ENCODE measurements around the gene LRCH3.

Gene LRCH3

DNA sequence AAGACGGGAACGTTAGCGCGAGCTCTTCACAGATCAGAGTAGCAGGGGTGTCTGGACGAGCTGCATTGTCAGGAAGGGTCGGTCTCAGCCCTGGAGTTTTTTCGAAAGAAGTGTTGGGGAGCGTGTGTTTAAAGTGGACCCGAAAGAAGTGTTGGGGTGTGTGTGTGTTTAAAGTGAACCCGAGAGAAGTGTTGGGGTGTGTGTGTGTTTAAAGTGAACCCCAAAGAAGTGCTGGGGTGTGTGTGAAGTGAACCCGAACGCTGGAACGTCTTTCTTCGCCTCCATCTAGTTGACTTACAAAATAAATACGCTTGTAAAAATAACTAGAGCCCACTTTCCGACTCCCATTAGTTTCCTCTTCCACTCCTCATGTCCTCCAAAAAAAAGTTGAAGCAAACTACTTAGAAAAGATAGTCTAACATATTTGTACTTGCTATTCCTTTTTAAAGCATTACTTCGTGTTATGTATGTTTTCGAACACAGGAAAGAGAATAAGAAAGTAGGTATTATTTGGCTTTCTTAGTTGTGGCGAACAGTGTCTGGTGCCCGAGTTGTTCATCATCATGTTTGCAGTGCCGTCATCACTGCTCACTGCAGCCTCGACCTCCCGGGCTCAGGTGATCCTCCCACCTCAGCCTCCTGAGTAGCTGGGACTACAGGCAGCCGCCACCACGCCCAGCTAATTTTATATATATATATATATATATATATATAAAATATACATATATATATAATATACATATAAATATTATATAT lies 1.0 kb downstream of the LRCH3 start:
- peak in 1 of 2 donors; percentile 18 for DNase-seq (ENCODE audit: low read depth in 2 of 2)

- DNase-seq (ENCODE audit: low read depth in 2 of 2) = no peak
These were observed 2.2 kb downstream of the LRCH3 start for GRCh38 chr3:197793247-197793646.

- no peak for DNase-seq (ENCODE audit: low read depth in 2 of 2)
These were observed 3.1 kb downstream of the LRCH3 start for GRCh38 chr3:197794115-197794514.

- DNase-seq (ENCODE audit: low read depth in 2 of 2) = no peak
These were observed 4.1 kb downstream of the LRCH3 start for GRCh38 chr3:197795200-197795599.

GRCh38 chr3:197796087-197796486 lies 5.0 kb downstream of the LRCH3 start:
- no peak for DNase-seq (ENCODE audit: low read depth in 2 of 2)

- no peak for DNase-seq (ENCODE audit: low read depth in 2 of 2)
These were observed 7.8 kb downstream of the LRCH3 start for GRCh38 chr3:197798863-197799262.

- no peak for DNase-seq (ENCODE audit: low read depth in 2 of 2)
These were observed 9.3 kb downstream of the LRCH3 start for GRCh38 chr3:197800379-197800778.

GRCh38 chr3:197801891-197802778 lies 11.1 kb downstream of the LRCH3 start:
- no peak for DNase-seq (ENCODE audit: low read depth in 2 of 2)

GRCh38 chr3:197802779-197803459 lies 11.9 kb downstream of the LRCH3 start:
- DNase-seq (ENCODE audit: low read depth in 2 of 2) = no peak

DNA sequence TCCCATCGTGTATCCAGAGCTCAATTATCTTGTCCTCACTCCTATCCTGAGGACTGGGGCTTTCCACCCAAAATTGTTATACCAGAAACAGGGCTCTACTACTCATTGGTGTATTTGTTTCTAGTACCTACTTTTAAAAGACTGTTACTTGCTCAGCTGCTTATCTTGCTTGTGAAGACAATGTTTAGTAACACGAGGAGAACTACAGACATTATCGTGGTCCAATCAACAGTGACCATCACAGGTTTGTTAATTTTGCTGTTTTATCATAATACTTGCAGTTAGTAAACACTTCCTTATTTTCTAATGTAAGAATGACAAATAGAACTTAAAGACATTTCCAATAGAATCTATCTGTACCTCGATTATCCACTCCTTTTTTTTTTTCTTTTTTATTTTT lies 13.5 kb downstream of the LRCH3 start:
- no peak for DNase-seq (ENCODE audit: low read depth in 2 of 2)

DNA sequence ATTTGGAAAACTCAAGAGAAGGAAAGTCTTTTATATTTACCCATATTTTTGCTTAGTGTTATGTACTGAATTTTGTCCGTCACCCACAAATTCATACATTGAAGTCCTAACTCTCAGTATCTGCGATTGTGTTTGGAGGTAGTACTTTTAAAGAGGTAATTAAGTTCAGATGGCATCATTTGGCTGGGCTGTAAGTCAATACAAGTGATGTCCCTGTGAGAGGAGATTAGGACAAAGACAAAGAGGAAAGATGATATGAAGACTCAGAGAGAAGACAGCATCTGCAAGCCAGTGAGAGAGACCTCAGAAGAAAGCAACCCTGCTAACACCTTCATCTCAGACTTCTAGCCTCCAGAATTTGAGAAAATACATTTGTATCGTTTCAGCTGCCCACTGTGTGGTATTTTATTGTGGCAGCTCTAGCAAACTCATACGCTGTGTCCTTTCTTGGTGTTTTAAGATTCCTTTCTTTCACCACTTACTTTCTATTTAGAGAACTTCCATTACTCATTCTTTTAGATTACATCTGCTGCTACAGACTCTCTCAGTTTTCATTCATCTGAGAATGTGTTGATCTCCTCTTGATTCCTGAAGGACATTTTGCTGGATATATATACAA lies 17.0 kb downstream of the LRCH3 start:
- DNase-seq (ENCODE audit: low read depth in 2 of 2) = no peak

GRCh38 chr3:197809356-197810020 lies 18.4 kb downstream of the LRCH3 start:
- DNase-seq (ENCODE audit: low read depth in 2 of 2) = no peak

DNA sequence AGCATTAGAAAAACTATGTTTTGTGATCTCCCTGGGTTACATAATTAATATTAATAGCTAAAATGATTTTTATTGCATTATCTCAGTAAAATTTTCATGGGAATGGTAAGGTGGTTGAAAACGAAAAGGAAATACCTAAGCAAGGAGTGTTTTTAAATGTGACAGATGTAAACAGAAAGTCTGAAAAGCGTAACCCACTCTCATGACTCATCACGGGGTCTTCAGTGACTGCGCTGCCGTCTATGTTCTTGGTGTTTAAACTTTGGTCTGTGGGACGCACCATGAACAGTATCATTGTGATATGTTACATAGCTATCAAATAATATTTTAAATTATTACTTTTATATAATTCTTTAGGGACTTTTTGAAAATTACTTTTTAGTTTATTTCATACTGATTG lies 19.8 kb downstream of the LRCH3 start:
- DNase-seq (ENCODE audit: low read depth in 2 of 2) = no peak

- no peak for DNase-seq (ENCODE audit: low read depth in 2 of 2)
These were observed 20.3 kb downstream of the LRCH3 start for GRCh38 chr3:197811343-197811742.

DNA sequence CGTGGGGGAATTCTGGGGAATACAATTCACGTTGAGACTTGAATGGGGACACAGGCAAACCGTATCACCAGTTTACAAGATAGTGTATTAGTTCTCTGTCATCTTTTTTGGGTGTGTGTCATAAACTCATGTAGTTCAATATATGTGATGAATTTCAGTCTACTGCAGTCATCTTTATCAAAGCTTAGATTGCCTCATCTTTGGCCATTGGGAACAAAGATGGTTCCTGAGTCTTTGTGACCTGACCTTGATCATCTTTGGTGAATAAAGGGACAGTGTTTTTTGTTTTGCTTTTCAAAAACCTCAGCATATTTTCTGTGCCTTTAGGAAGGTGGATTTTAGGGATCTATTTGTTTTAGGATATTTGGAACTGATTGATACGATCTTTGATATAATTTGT lies 23.3 kb downstream of the LRCH3 start:
- no peak for DNase-seq (ENCODE audit: low read depth in 2 of 2)

- no peak for DNase-seq (ENCODE audit: low read depth in 2 of 2)
These were observed 29.7 kb downstream of the LRCH3 start for GRCh38 chr3:197820550-197821335.

DNA sequence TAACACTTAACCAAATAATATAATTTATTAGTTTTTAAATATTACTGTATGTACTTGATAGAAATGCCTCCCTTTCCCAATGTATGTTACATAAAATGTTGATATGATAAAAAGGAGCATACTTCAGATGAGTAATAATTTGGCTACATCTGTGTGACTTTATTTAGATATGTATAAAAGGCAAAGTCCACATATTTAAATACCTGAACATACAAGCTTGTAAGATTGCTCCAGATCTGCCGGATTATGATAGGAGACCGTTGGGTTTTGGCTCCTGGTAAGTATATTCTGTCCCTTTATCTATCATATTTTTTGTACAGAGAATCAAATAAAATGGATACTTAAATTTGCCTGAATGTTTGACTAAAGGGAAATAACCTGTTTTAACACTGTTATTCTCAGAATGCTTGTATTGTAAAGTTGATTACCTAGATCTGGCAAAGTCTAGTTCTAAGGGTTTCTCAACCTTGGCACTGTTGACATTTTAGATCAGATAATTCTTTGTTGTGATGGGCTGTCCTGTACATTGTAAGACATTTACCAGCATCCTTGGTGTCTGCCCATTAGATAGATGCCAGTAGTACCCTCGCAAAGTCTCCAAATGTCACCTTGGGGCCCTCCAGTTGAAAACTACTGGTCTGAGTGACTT lies 38.5 kb downstream of the LRCH3 start:
- no peak for DNase-seq (ENCODE audit: low read depth in 2 of 2)

GRCh38 chr3:197830308-197830966 lies 39.4 kb downstream of the LRCH3 start:
- no peak for DNase-seq (ENCODE audit: low read depth in 2 of 2)

GRCh38 chr3:197830967-197831313 lies 39.9 kb downstream of the LRCH3 start:
- DNase-seq (ENCODE audit: low read depth in 2 of 2) = no peak

All from activated CD4-positive, alpha-beta T cell treated with anti-CD3 and anti-CD28 coated beads for 24 hours (primary cell).